K562 (cell line): ENCODE measurements around the gene ADGRL3. TPM values are rescaled to one million over a fixed set of nuclear protein-coding genes. Genes with fewer than 3 reads are reported as not detected.

ENCODE experiments used
- ATAC-seq: fragments of 200-7000 bp; cut with Tn5 transposase; 3 replicates; pipeline ENCODE4 v1.9.1; 2020; ENCODE audit warnings: moderate library complexity
- BruUV-seq: library from RNA; stranded (reverse); fragments of 400-500 nt; replicated peaks from 2 replicates; lab custom pipeline; 2021; lab: Mats Ljungman, UMichigan
- CTCF ChIA-PET: fragments of 300-600 bp; formaldehyde crosslinking; extraction: SDS; loops from one replicate; lab custom pipeline; 2021; ENCODE audit warnings: low intra/inter-chr PET ratio; lab: Yijun Ruan, JAX
- POLR2A ChIA-PET: fragments of 300-600, 350-650 bp; sonication (Branson Sonifier 250); formaldehyde crosslinking; extraction: SDS; loops from one replicate; lab custom pipeline; 2021; ENCODE audit warnings: antibody characterized with exemption, inconsistent platforms; lab: Yijun Ruan, JAX
- DNase-seq, 4 experiments: peaks; one replicate each; pipeline versions ENCODE4 v3.0.0 to v3.0.0-alpha.2; 2011 to 2018; ENCODE audit warnings: low spot score in 3 of 4, mixed read lengths in 3 of 4; ENCODE audit errors: extremely low read depth in 1 of 4
- FAIRE-seq: peaks from 2 replicates; lab custom pipeline; 2011; peaks lifted over from hg19 to GRCh38; lab: Jason Lieb, UNC
- H2AFZ ChIP-seq: 2 replicates; pipeline ENCODE4 v1.6.0; 2011; ENCODE audit warnings: low read depth, low read length, control low read depth, inconsistent platforms
- H3K27ac ChIP-seq: fragments of 200-600 bp; 3 replicates; pipeline ENCODE4 v1.8.0; 2011; ENCODE audit warnings: low read depth, mild to moderate bottlenecking, control low read depth, inconsistent platforms, low read length, moderate library complexity, mixed read lengths; ENCODE audit errors: extremely low read depth
- H3K27me3 ChIP-seq, 2 experiments: fragments of 300-600 bp in 1 of 2; 2 replicates in 1 of 2; 3 replicates in 1 of 2; pipeline versions ENCODE4 v1.6.0 to v1.8.0; 2011; ENCODE audit warnings: inconsistent platforms in 2 of 2, low read length in 2 of 2, mild to moderate bottlenecking in 1 of 2, mixed read lengths in 1 of 2, moderate library complexity in 1 of 2; ENCODE audit not compliant: control insufficient read depth in 2 of 2, insufficient read depth in 2 of 2
- H3K36me3 ChIP-seq: fragments of 300-600 bp; 3 replicates; pipeline ENCODE4 v1.8.0; 2011; ENCODE audit warnings: mild to moderate bottlenecking, low read length, inconsistent platforms; ENCODE audit not compliant: control insufficient read depth, insufficient read depth
- H3K4me1 ChIP-seq, 2 experiments: fragments of 200-600 bp in 1 of 2; replicated peaks in 1 of 2; 2 replicates in 1 of 2; 3 replicates in 1 of 2; pipeline versions ENCODE4 v1.5.1 to v1.8.0; 2011; ENCODE audit warnings: inconsistent platforms in 2 of 2, low read length in 2 of 2, mild to moderate bottlenecking in 1 of 2, mixed read lengths in 1 of 2, moderate library complexity in 1 of 2; ENCODE audit not compliant: control insufficient read depth in 2 of 2, insufficient read depth in 2 of 2
- H3K4me2 ChIP-seq: 2 replicates; pipeline ENCODE4 v1.6.1; 2011; ENCODE audit warnings: low read length, control low read depth, inconsistent platforms, mixed read lengths; ENCODE audit not compliant: insufficient read depth
- H3K4me3 ChIP-seq: fragments of 200-600 bp; sonication (generic), shearing (Covaris generic); 2 replicates; pipeline ENCODE4 v1.5.1; 2016; ENCODE audit warnings: control low read depth, inconsistent platforms
- H3K79me2 ChIP-seq: fragments of 200-600 bp; 3 replicates; pipeline ENCODE4 v1.8.0; 2011; ENCODE audit warnings: low read length, inconsistent platforms; ENCODE audit not compliant: control insufficient read depth, insufficient read depth
- H3K9ac ChIP-seq, 2 experiments: 2 replicates each; pipeline versions ENCODE4 v1.6.0 to v1.6.1; 2011; ENCODE audit warnings: low read depth in 2 of 2, low read length in 2 of 2, control low read depth in 1 of 2, inconsistent platforms in 1 of 2, mild to moderate bottlenecking in 1 of 2, mixed read lengths in 1 of 2; ENCODE audit not compliant: insufficient read depth in 1 of 2
- H3K9me1 ChIP-seq: one replicate; pipeline ENCODE4 v1.6.0; 2011; ENCODE audit warnings: inconsistent platforms, mild to moderate bottlenecking, low read length, moderate library complexity; ENCODE audit not compliant: control insufficient read depth, insufficient read depth
- H3K9me3 ChIP-seq: replicated peaks from 2 replicates; pipeline ENCODE4 v1.5.1; 2011; ENCODE audit warnings: low read depth, low read length, inconsistent platforms; ENCODE audit not compliant: control insufficient read depth, insufficient read depth
- H4K20me1 ChIP-seq: replicated peaks from 2 replicates; pipeline ENCODE4 v1.6.1; 2011; ENCODE audit warnings: low read length, inconsistent platforms, mixed read lengths; ENCODE audit not compliant: control insufficient read depth, insufficient read depth
- CAMTA2 ChIP-seq: fragments of 250-450 bp; sonication (Bioruptor Pico); conservative IDR thresholded peaks from 2 replicates; pipeline ENCODE4 v1.5.1; 2022
- CBFB ChIP-seq: sonication (generic); formaldehyde crosslinking; IDR thresholded peaks from 2 replicates; pipeline ENCODE4 v1.4.0; 2020; ENCODE audit warnings: mild to moderate bottlenecking, missing genetic modification reagents
- COPS2 ChIP-seq: fragments of 450-650 bp; conservative IDR thresholded peaks from 2 replicates; pipeline ENCODE4 v1.6.1; 2016; ENCODE audit warnings: mild to moderate bottlenecking, moderate library complexity
- E2F3 ChIP-seq: fragments of 250-450 bp; sonication (Bioruptor Pico); IDR thresholded peaks from 2 replicates; pipeline ENCODE4 v1.4.0; 2020; ENCODE audit warnings: mild to moderate bottlenecking
- NELFE ChIP-seq: IDR thresholded peaks from 2 replicates; pipeline ENCODE4 v1.6.1; 2011; ENCODE audit warnings: mild to moderate bottlenecking; ENCODE audit not compliant: insufficient read depth, insufficient read length
- POLR2H ChIP-seq: IDR thresholded peaks from 2 replicates; pipeline ENCODE4 v1.6.1; 2016; ENCODE audit warnings: missing genetic modification characterization, low read depth, mild to moderate bottlenecking, control low read depth, missing compliant biosample characterization, moderate library complexity
- PTRF ChIP-seq: fragments of 450-650 bp; IDR thresholded peaks from 2 replicates; pipeline ENCODE4 v1.6.1; 2016; ENCODE audit warnings: mild to moderate bottlenecking, missing genetic modification characterization, missing compliant biosample characterization
- SETDB1 ChIP-seq: IDR thresholded peaks from one replicate; pipeline ENCODE4 v1.6.1; 2012; ENCODE audit warnings: low read length, control low read depth, inconsistent platforms
- SMARCB1 ChIP-seq: IDR thresholded peaks from 2 replicates; pipeline ENCODE4 v1.6.1; 2011; ENCODE audit warnings: improper control_type of control experiment, low read depth; ENCODE audit not compliant: insufficient read length
- SPI1 ChIP-seq: IDR thresholded peaks from 2 replicates; pipeline ENCODE4 v1.6.1; 2011; ENCODE audit warnings: low read depth, low read length, control low read depth, borderline replicate concordance
- TCF7L2 ChIP-seq: fragments of 150-350 bp; IDR thresholded peaks from 2 replicates; pipeline ENCODE4 v1.6.1; 2016; ENCODE audit warnings: low read depth, mild to moderate bottlenecking, low read length, moderate library complexity
- THRAP3 ChIP-seq: fragments of 450-650 bp; IDR thresholded peaks from 2 replicates; pipeline ENCODE4 v1.6.1; 2016; ENCODE audit warnings: mild to moderate bottlenecking, inconsistent platforms, borderline replicate concordance
- ZBTB7A ChIP-seq: IDR thresholded peaks from 2 replicates; pipeline ENCODE4 v1.6.1; 2011; ENCODE audit warnings: low read depth, mild to moderate bottlenecking, low read length, moderate library complexity, borderline replicate concordance; ENCODE audit not compliant: control insufficient read depth
- ZNF165 ChIP-seq: fragments of 250-450 bp; sonication (Bioruptor Pico); IDR thresholded peaks from 2 replicates; pipeline ENCODE4 v1.4.0; 2020; ENCODE audit warnings: borderline replicate concordance
- in situ Hi-C: fragments of 300-500 bp; cut with MboI; formaldehyde crosslinking; loops from 4 replicates; pipeline ENCODE4 v1.15.0; 2018; ENCODE audit warnings: inconsistent platforms, mixed read lengths
- intact Hi-C: fragments of 100-400 bp; cut with micrococcal nuclease; formaldehyde crosslinking; loops from 2 replicates; pipeline ENCODE4 v1.14.2; 2022
- polyA plus RNA-seq, 8 experiments: library from polyadenylated mRNA; depleted of rRNA in 4 of 8; stranded (reverse) in 5 of 8; unstranded in 3 of 8; fragments of >200 nt; fragmentation: Nextera tagmentation in 2 of 8; fragmentation: Illumina TruSeq in 1 of 8; extraction: Ambion mirVana in 2 of 8; extraction: Trizol in 1 of 8; gene quantifications; 2 replicates each; pipeline versions ENCODE4 v1.2.1 to v1.2.3, GENCODE V29; 2011 to 2014; ENCODE audit warnings: inconsistent platforms in 1 of 8, missing spikeins in 1 of 8
- total RNA-seq, 7 experiments: library from RNA; depleted of rRNA in 6 of 7; stranded (reverse); fragments of >200 nt in 6 of 7; fragmentation: Illumina TruSeq in 2 of 7; extraction: Trizol in 2 of 7; gene quantifications; 2 replicates each; pipeline versions ENCODE4 v1.2.1 to v1.2.3, GENCODE V29; 2011 to 2021; ENCODE audit warnings: low replicate concordance in 1 of 7
- TF ChIP-seq, protein P1 (sequence below), 2 experiments: fragments of 450-650 bp in 1 of 2; sonication (generic) in 1 of 2; formaldehyde crosslinking in 1 of 2; IDR thresholded peaks; 2 replicates each; pipeline versions ENCODE4 v1.7.1 to v1.9.0; 2016 to 2022; ENCODE audit warnings: inconsistent platforms in 1 of 2, mild to moderate bottlenecking in 1 of 2, missing genetic modification reagents in 1 of 2

ADGRL3 gene
- total and polyA plus RNA-seq, 9 of the 15 experiments (the other 6 are each of a cell fraction or from before 2014, with no cell fraction given) = 0.03 to 0.14 (median 0.04) TPM; not detected in 2

DNA sequence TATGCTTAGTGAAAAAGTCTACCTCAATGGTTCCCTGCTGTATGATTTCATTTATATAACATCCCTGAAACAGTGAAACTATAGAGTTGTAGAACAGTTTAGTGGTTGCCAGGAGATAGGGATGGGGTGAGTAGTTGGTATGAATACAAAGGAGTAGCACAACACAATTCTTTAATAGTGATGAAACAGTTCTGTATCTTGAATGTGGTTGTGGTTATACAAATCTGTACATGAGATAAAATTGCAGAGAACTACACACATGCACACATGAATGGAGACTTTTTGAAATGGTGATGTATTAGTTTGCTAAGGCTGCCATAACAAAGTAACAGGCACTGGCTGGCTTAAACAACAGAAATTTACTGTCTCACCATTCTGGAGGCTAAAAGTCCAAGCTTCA, 677.1 kb downstream of the ADGRL3 start:
- no peak for ATAC-seq
- Histone ChIP-seq H3K9me1 (no peaks in the 10 kb centered on the region), H3K36me3 (no peaks in the 10 kb centered on the region), H3K4me3 (no peak overlapping the region), H3K9ac (no peak overlapping the region), H3K4me1 (no peaks in the 10 kb centered on the region), H3K27me3 (no peaks in the 10 kb centered on the region), H3K9me3 (no peaks in the 10 kb centered on the region), H4K20me1 (no peaks in the 10 kb centered on the region), H3K27ac (no peak overlapping the region), H2AFZ (no peak overlapping the region), H3K79me2 (no peaks in the 10 kb centered on the region), H3K4me2 (no peak overlapping the region)
- no TSS peak for BruUV-seq
- POLR2A ChIA-PET = no interaction called here
- FAIRE-seq = no peak
- in situ Hi-C loops = no loop called here
- intact Hi-C loops = no loop called here
- DNase-seq = no peak
- CTCF ChIA-PET = no interaction called here
- TF ChIP-seq SPI1 = no peak
- no peak for TF ChIP-seq COPS2
- no peak for TF ChIP-seq THRAP3
- no peak for TF ChIP-seq CBFB (CRISPR knock-in tag)
- TF ChIP-seq NELFE = no peak
- TF ChIP-seq, protein P1, sequence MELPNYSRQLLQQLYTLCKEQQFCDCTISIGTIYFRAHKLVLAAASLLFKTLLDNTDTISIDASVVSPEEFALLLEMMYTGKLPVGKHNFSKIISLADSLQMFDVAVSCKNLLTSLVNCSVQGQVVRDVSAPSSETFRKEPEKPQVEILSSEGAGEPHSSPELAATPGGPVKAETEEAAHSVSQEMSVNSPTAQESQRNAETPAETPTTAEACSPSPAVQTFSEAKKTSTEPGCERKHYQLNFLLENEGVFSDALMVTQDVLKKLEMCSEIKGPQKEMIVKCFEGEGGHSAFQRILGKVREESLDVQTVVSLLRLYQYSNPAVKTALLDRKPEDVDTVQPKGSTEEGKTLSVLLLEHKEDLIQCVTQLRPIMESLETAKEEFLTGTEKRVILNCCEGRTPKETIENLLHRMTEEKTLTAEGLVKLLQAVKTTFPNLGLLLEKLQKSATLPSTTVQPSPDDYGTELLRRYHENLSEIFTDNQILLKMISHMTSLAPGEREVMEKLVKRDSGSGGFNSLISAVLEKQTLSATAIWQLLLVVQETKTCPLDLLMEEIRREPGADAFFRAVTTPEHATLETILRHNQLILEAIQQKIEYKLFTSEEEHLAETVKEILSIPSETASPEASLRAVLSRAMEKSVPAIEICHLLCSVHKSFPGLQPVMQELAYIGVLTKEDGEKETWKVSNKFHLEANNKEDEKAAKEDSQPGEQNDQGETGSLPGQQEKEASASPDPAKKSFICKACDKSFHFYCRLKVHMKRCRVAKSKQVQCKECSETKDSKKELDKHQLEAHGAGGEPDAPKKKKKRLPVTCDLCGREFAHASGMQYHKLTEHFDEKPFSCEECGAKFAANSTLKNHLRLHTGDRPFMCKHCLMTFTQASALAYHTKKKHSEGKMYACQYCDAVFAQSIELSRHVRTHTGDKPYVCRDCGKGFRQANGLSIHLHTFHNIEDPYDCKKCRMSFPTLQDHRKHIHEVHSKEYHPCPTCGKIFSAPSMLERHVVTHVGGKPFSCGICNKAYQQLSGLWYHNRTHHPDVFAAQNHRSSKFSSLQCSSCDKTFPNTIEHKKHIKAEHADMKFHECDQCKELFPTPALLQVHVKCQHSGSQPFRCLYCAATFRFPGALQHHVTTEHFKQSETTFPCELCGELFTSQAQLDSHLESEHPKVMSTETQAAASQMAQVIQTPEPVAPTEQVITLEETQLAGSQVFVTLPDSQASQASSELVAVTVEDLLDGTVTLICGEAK (IDR thresholded peaks at IDR 0.05) = no peak
- TF ChIP-seq, protein P1 (CRISPR knock-in tag; IDR thresholded peaks at IDR 0.05) = no peak
- no peak for TF ChIP-seq SETDB1
- no peak for TF ChIP-seq ZBTB7A
- no peak for TF ChIP-seq SMARCB1
- TF ChIP-seq CAMTA2 (CRISPR knock-in tag) = no peak
- no peak for TF ChIP-seq ZNF165 (CRISPR knock-in tag)
- no peak for TF ChIP-seq PTRF (tag)
- no peak for TF ChIP-seq E2F3
- TF ChIP-seq TCF7L2 = no peak
- no peak for TF ChIP-seq POLR2H (tag)
